Suppressor macrophage (primary cell): ENCODE measurements around the gene EHBP1.
A peak's percentile ranks its signal among the peaks of the same experiment; 100 is the strongest.
"Not testable (repeated sequence)": the region's sequence is repeated elsewhere in the genome, so short reads cannot be mapped to it uniquely, and the experiment has no call there.

Experiments used
- DNase-seq, 4 experiments: peaks; one replicate each; pipeline ENCODE4 v3.0.0-alpha.2; 2020 to 2022

Gene EHBP1

GRCh38 chr2:62966991-62967390, 261.5 kb downstream of the EHBP1 start:
- DNase-seq = no peak

GRCh38 chr2:62968168-62968567, 262.7 kb downstream of the EHBP1 start:
- no peak for DNase-seq

- DNase-seq = no peak
These were observed 263.2 kb downstream of the EHBP1 start for GRCh38 chr2:62968668-62969067.

GRCh38 chr2:62971936-62972335, 266.4 kb downstream of the EHBP1 start:
- no peak for DNase-seq

GRCh38 chr2:62972601-62973000, 267.1 kb downstream of the EHBP1 start:
- DNase-seq = no peak

- DNase-seq = peak in 3 of 4 experiments; percentile 1 to 13 (median 9)
These were observed 269.5 kb downstream of the EHBP1 start for GRCh38 chr2:62974999-62975398.

- no peak for DNase-seq
These were observed 286.1 kb downstream of the EHBP1 start for GRCh38 chr2:62991605-62992004.

- no peak for DNase-seq
These were observed 287.0 kb downstream of the EHBP1 start for GRCh38 chr2:62992561-62992960.

GRCh38 chr2:62994206-62994605, 288.7 kb downstream of the EHBP1 start:
- DNase-seq = no peak

- no peak for DNase-seq
These were observed 291.1 kb downstream of the EHBP1 start for GRCh38 chr2:62996534-62997186.

GRCh38 chr2:62998949-62999348, 293.4 kb downstream of the EHBP1 start:
- no peak for DNase-seq

- DNase-seq = no peak
These were observed 294.4 kb downstream of the EHBP1 start for GRCh38 chr2:62999905-63000304.

- peak in 1 of 4 experiments; percentile 3 for DNase-seq
These were observed 295.3 kb downstream of the EHBP1 start for GRCh38 chr2:63000801-63001200.

GRCh38 chr2:63001576-63001975, 296.1 kb downstream of the EHBP1 start:
- DNase-seq = no peak

GRCh38 chr2:63003351-63003750, 297.8 kb downstream of the EHBP1 start:
- DNase-seq = no peak

GRCh38 chr2:63007813-63008458, 302.4 kb downstream of the EHBP1 start:
- DNase-seq = no peak

- no peak for DNase-seq
These were observed 303.3 kb downstream of the EHBP1 start for GRCh38 chr2:63008838-63009237.

- no peak for DNase-seq
These were observed 304.0 kb downstream of the EHBP1 start for GRCh38 chr2:63009490-63009889.

GRCh38 chr2:63012541-63012940, 307.0 kb downstream of the EHBP1 start:
- no peak for DNase-seq

GRCh38 chr2:63013438-63013837, 307.9 kb downstream of the EHBP1 start:
- DNase-seq = no peak

GRCh38 chr2:63015389-63015788, 309.9 kb downstream of the EHBP1 start:
- DNase-seq = no peak

GRCh38 chr2:63018439-63018838, 312.9 kb downstream of the EHBP1 start:
- DNase-seq = no peak

- DNase-seq = not testable (repeated sequence)
These were observed 314.2 kb downstream of the EHBP1 start for GRCh38 chr2:63019686-63020085.

- DNase-seq = peak in 3 of 4 experiments; percentile 8 to 19 (median 11)
These were observed 317.9 kb downstream of the EHBP1 start for GRCh38 chr2:63023444-63023843.

GRCh38 chr2:63027220-63027619, 321.7 kb downstream of the EHBP1 start:
- no peak for DNase-seq
